Nucleus accumbens (tissue), 56 donors: Measurements from ENCODE around the gene BTG2.
A peak's percentile ranks its signal among the peaks of the same experiment; 100 is the strongest.

ENCODE experiments used
- DNase-seq, 56 donors: peaks; one replicate each; lab custom pipeline; 2025; lab: John Stamatoyannopoulos, UW

Gene BTG2

GRCh38 chr1:203275656-203276272 lies 29.6 kb upstream of the BTG2 start:
- no peak for DNase-seq

- DNase-seq, result no peak
Observed at GRCh38 chr1:203276408-203276807, 28.9 kb upstream of the BTG2 start.

- DNase-seq, result peak in 7 of 56 donors; percentile 17 to 42 (median 28)
Observed at GRCh38 chr1:203276916-203277545, 28.3 kb upstream of the BTG2 start.

- peak in 55 of 56 donors; percentile 56 to 96 (median 89) for DNase-seq
Observed at GRCh38 chr1:203278082-203278884, 27.0 kb upstream of the BTG2 start.

GRCh38 chr1:203278885-203279406 lies 26.4 kb upstream of the BTG2 start:
- peak in 3 of 56 donors; percentile 48 to 82 (median 71) for DNase-seq

- DNase-seq, result no peak
Observed at GRCh38 chr1:203280061-203280460, 25.3 kb upstream of the BTG2 start.

- DNase-seq, result no peak
Observed at GRCh38 chr1:203281033-203281432, 24.3 kb upstream of the BTG2 start.

GRCh38 chr1:203281851-203282661 lies 23.3 kb upstream of the BTG2 start:
- DNase-seq, result no peak

GRCh38 chr1:203282720-203283542 lies 22.4 kb upstream of the BTG2 start:
- DNase-seq, result no peak

- DNase-seq, result no peak
Observed at GRCh38 chr1:203283597-203283996, 21.7 kb upstream of the BTG2 start.

- DNase-seq, result no peak
Observed at GRCh38 chr1:203284411-203285123, 20.8 kb upstream of the BTG2 start.

GRCh38 chr1:203286161-203286984 lies 18.9 kb upstream of the BTG2 start:
- peak in 29 of 56 donors; percentile 25 to 71 (median 47) for DNase-seq

GRCh38 chr1:203287109-203287893 lies 18.0 kb upstream of the BTG2 start:
- DNase-seq, result peak in 17 of 56 donors; percentile 32 to 66 (median 46)

- DNase-seq, result no peak
Observed at GRCh38 chr1:203287898-203288297, 17.4 kb upstream of the BTG2 start.

- no peak for DNase-seq
Observed at GRCh38 chr1:203288400-203288799, 16.9 kb upstream of the BTG2 start.

GRCh38 chr1:203289281-203289981 lies 15.9 kb upstream of the BTG2 start:
- peak in 14 of 56 donors; percentile 19 to 56 (median 28) for DNase-seq

GRCh38 chr1:203289982-203290260 lies 15.4 kb upstream of the BTG2 start:
- peak in 1 of 56 donors; percentile 56 for DNase-seq
